C4-2B (cell line): ENCODE results near the gene LPP.

Experiments
- ZFX ChIP-seq: fragments of 450-650 bp; IDR thresholded peaks from 2 replicates; pipeline ENCODE4 v1.6.1; 2017
- TF ChIP-seq, protein P1 (sequence below): fragments of 450-650 bp; conservative IDR thresholded peaks from 2 replicates; pipeline ENCODE4 v1.5.1; 2017; ENCODE audit warnings: mild to moderate bottlenecking

DNA sequence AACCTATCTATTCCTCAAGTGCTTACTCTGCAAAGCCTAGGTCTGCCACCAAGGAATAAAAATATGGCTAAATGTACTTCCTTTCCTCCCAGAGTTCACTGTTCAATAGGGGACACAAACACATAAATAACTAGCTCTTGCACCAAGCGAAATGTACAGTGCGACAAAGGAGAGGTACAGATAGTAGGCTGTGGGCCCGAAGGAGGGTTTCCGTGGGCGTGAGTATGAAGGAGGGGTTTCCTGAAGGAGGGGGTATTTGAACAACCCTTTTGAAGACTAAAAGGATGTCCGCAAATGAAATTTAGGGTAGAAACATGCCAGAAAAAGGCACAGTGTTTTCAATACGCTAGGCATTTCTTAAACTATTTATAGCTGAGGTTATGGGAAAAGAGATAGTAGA, 207.9 kb downstream of the LPP start:
- TF ChIP-seq, protein P1, sequence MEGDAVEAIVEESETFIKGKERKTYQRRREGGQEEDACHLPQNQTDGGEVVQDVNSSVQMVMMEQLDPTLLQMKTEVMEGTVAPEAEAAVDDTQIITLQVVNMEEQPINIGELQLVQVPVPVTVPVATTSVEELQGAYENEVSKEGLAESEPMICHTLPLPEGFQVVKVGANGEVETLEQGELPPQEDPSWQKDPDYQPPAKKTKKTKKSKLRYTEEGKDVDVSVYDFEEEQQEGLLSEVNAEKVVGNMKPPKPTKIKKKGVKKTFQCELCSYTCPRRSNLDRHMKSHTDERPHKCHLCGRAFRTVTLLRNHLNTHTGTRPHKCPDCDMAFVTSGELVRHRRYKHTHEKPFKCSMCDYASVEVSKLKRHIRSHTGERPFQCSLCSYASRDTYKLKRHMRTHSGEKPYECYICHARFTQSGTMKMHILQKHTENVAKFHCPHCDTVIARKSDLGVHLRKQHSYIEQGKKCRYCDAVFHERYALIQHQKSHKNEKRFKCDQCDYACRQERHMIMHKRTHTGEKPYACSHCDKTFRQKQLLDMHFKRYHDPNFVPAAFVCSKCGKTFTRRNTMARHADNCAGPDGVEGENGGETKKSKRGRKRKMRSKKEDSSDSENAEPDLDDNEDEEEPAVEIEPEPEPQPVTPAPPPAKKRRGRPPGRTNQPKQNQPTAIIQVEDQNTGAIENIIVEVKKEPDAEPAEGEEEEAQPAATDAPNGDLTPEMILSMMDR: no peak
- no peak for TF ChIP-seq ZFX
